GM10248 (cell line): ENCODE results near the gene USP46.

Source experiments
- CTCF ChIA-PET: fragments of 300-600 bp; sonication (Branson Sonifier 250); formaldehyde crosslinking; extraction: SDS; loops from one replicate; lab custom pipeline; 2021; ENCODE audit warnings: antibody characterized with exemption; lab: Yijun Ruan, JAX
- POLR2A ChIA-PET: fragments of 350-650 bp; sonication (Branson Sonifier 250); formaldehyde crosslinking; extraction: SDS; loops from one replicate; lab custom pipeline; 2020; ENCODE audit warnings: antibody characterized with exemption; lab: Yijun Ruan, JAX
- DNase-seq: peaks from one replicate; pipeline ENCODE4 v3.0.0; 2012; ENCODE audit errors: extremely low spot score
- TF ChIP-seq, protein P1 (sequence below): IDR thresholded peaks from 2 replicates; pipeline ENCODE4 v1.5.1; 2012; ENCODE audit warnings: mild to moderate bottlenecking, low read depth; ENCODE audit errors: extremely low read depth, missing control alignments, control extremely low read depth

Gene USP46

DNA sequence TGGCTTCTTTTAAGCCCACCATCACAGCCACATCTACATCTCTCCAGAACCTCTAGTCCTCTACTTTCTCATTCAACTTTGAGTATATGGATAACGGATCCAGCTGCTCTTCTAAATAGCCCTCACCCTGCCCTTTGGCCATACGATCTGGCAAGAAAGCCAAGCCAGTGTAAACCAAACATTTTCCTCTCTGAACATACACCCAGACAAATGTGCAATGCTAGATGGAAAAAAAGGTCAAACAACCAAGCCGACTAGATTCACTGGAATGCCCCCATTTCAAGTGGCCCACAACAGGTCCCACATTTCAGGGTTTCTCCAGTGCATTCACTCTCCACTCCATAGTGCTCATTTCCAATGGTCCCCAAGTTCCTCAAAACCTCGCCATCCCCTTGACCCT, 24.0 kb downstream of the USP46 start:
- ChIA-PET CTCF (interaction anchor here (1.2 to 2.4 kb wide), 5 partner anchors 10 to 347 kb away, joined by 3 to 9 read pairs (median 3); no protein-coding TSS in a partner anchor), POLR2A (no interaction called here)
- no peak for DNase-seq
- TF ChIP-seq, protein P1, sequence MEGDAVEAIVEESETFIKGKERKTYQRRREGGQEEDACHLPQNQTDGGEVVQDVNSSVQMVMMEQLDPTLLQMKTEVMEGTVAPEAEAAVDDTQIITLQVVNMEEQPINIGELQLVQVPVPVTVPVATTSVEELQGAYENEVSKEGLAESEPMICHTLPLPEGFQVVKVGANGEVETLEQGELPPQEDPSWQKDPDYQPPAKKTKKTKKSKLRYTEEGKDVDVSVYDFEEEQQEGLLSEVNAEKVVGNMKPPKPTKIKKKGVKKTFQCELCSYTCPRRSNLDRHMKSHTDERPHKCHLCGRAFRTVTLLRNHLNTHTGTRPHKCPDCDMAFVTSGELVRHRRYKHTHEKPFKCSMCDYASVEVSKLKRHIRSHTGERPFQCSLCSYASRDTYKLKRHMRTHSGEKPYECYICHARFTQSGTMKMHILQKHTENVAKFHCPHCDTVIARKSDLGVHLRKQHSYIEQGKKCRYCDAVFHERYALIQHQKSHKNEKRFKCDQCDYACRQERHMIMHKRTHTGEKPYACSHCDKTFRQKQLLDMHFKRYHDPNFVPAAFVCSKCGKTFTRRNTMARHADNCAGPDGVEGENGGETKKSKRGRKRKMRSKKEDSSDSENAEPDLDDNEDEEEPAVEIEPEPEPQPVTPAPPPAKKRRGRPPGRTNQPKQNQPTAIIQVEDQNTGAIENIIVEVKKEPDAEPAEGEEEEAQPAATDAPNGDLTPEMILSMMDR: no peak

DNA sequence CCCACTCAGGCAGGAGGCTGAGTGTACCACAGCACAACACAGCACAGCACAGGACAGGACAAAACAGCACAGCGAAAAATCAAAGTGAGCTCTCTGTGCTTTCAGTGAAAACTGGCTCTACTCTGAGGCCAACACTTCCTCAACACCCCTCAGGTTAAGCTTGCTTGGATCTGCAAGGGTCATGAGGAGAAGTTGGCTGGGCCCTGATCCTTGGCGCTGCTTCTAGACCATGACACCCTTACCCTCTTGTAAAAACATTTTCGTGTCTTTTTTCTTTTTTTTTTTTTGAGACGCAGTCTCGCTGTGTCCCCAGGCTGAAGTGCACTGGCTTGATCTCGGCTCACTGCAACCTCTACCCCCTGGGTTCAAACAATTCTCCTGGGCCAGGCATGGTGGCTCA, 25.3 kb downstream of the USP46 start:
- no peak for DNase-seq
- ChIA-PET POLR2A (no interaction called here), CTCF (interaction anchor here (1.4 to 2.4 kb wide), 2 partner anchors 14 to 16 kb away, joined by 4 to 9 read pairs; no protein-coding TSS in a partner anchor)
- TF ChIP-seq, protein P1: no peak

- no peak for DNase-seq
- POLR2A ChIA-PET: no interaction called here
- CTCF ChIA-PET: interaction anchor here (0.7 to 1.6 kb wide), 4 partner anchors 8 to 66 kb away, joined by 3 to 6 read pairs (median 4); no protein-coding TSS in a partner anchor
Observed at GRCh38 chr4:52628974-52629373, 30.1 kb downstream of the USP46 start.

DNA sequence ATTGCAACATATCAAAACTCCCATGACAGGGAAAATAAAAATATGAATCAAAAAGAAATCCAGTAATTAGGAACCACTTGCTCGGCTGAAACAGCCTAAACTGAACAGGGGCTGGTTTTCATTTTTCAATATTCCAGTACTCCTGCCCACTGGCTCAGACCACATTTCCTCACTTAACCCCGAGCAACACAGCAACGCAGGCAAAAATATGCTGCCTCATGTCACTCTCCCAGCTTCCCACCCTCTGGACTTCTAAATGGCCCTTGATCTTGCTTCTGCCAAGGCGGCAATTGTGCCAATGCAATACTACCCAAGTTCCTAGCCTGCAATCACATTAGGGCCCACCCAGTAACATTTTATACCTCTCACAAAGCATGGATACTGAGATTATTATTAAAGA, 30.6 kb downstream of the USP46 start:
- POLR2A ChIA-PET: no interaction called here
- CTCF ChIA-PET: interaction anchor here (1.2 kb wide), 1 partner anchor 12 kb away, joined by 3 read pairs; no protein-coding TSS in a partner anchor
- DNase-seq: no peak
- TF ChIP-seq, protein P1: no peak

More at GRCh38 chr4:52628974-52629373, 30.1 kb downstream of the USP46 start:
- TF ChIP-seq, protein P1: no peak

- TF ChIP-seq, protein P1: no peak
- ChIA-PET CTCF (no interaction called here), POLR2A (no interaction called here)
- DNase-seq: no peak
Observed at GRCh38 chr4:52627876-52628275, 31.2 kb downstream of the USP46 start.

GRCh38 chr4:52625216-52625615, 33.9 kb downstream of the USP46 start:
- ChIA-PET POLR2A (interaction anchor here (0.6 kb wide), 1 partner anchor 20 kb away, joined by 4 read pairs; no protein-coding TSS in a partner anchor), CTCF (interaction anchor here (0.9 to 1.6 kb wide), 3 partner anchors 10 to 40 kb away, joined by 3 to 7 read pairs (median 6); no protein-coding TSS in a partner anchor)
- no peak for DNase-seq
- TF ChIP-seq, protein P1: no peak
